ENCODE measurements around the gene TAC4.

DNA sequence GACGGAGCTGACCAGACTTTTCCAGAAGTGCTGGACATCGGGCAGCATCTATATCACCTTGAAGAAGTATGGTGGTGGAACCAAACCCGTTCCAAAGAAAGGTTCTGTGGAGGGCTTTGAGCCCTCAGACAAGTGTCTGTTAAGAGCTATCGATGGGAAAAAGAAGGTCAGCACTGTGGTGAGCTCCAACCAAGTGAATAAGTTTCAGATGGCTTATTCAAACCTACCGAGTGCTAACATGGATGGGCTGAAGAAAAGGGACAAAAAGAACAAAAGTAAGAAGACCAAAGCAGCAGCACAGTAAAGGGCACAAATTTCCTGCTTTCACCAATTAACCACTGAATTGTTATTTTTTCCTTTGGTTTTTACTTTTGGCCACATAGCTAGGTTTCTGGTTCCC is 52.5 kb downstream of the TAC4 start:
- TF ChIP-seq, protein P1, sequence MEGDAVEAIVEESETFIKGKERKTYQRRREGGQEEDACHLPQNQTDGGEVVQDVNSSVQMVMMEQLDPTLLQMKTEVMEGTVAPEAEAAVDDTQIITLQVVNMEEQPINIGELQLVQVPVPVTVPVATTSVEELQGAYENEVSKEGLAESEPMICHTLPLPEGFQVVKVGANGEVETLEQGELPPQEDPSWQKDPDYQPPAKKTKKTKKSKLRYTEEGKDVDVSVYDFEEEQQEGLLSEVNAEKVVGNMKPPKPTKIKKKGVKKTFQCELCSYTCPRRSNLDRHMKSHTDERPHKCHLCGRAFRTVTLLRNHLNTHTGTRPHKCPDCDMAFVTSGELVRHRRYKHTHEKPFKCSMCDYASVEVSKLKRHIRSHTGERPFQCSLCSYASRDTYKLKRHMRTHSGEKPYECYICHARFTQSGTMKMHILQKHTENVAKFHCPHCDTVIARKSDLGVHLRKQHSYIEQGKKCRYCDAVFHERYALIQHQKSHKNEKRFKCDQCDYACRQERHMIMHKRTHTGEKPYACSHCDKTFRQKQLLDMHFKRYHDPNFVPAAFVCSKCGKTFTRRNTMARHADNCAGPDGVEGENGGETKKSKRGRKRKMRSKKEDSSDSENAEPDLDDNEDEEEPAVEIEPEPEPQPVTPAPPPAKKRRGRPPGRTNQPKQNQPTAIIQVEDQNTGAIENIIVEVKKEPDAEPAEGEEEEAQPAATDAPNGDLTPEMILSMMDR (IDR thresholded peaks at IDR 0.05) = no peak
- no peak for TF ChIP-seq ZFX (IDR thresholded peaks at IDR 0.05; ENCODE audit: borderline replicate concordance)
